NT2/D1 (cell line): ENCODE data around the gene AKAP6.

Experiments used
- SUZ12 ChIP-seq: IDR thresholded peaks from 2 replicates; pipeline ENCODE4 v1.6.1; 2011; ENCODE audit not compliant: insufficient read length, insufficient read depth; ENCODE audit errors: extremely low read depth
- YY1 ChIP-seq: IDR thresholded peaks from 2 replicates; pipeline ENCODE4 v1.6.1; 2011; ENCODE audit not compliant: insufficient read length, insufficient read depth
- ZNF274 ChIP-seq: IDR thresholded peaks from 2 replicates; pipeline ENCODE4 v1.6.1; 2011; ENCODE audit warnings: mild to moderate bottlenecking, low read depth, low read length

DNA sequence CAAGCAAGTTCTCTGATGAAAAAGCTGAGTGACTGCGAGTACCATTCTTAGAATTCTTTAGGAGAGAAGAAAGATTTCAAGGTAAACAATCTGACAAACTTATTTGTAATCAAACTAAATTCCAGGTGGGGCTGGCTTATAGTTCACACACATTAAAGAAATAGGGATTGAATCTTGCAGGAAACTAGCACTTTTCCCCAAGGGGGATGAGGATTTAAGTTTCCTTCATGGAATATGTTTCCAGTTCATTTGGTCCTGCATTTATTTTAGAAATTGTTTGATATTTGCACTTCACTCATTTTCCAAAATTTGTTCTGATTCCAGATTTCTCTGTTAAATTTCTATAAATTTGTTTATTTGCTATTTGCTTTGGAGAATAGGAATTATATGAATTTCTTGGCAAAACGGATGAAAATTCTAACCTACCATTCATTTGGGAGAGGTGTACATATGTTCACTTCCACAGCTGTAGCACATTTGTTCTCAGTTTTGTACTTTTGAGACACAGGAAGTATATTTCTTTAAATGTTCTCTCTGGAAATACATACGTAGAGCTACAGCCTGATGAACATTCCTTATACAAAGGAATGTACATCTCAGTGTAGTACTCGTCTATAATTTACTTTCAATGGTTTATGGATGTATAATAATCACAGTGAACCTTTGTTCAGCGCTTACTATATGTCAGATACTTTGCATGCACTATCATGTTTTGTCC lies 145.5 kb downstream of the AKAP6 start:
- TF ChIP-seq YY1 (no peak), ZNF274 (no peak), SUZ12 (no peak)
